HG03095 (cell line): ENCODE data around the gene STAT2.
A peak's percentile ranks its signal among the peaks of the same experiment; 100 is the strongest.
"Not testable (repeated sequence)": the region's sequence is repeated elsewhere in the genome, so short reads cannot be mapped to it uniquely, and the experiment has no call there.

Experiments used
- ATAC-seq: cut with Tn5 transposase; IDR thresholded peaks from one replicate; pipeline ENCODE4 v1.9.1; 2021; ENCODE audit warnings: moderate library complexity; ENCODE audit not compliant: unreplicated experiment

Gene STAT2

DNA sequence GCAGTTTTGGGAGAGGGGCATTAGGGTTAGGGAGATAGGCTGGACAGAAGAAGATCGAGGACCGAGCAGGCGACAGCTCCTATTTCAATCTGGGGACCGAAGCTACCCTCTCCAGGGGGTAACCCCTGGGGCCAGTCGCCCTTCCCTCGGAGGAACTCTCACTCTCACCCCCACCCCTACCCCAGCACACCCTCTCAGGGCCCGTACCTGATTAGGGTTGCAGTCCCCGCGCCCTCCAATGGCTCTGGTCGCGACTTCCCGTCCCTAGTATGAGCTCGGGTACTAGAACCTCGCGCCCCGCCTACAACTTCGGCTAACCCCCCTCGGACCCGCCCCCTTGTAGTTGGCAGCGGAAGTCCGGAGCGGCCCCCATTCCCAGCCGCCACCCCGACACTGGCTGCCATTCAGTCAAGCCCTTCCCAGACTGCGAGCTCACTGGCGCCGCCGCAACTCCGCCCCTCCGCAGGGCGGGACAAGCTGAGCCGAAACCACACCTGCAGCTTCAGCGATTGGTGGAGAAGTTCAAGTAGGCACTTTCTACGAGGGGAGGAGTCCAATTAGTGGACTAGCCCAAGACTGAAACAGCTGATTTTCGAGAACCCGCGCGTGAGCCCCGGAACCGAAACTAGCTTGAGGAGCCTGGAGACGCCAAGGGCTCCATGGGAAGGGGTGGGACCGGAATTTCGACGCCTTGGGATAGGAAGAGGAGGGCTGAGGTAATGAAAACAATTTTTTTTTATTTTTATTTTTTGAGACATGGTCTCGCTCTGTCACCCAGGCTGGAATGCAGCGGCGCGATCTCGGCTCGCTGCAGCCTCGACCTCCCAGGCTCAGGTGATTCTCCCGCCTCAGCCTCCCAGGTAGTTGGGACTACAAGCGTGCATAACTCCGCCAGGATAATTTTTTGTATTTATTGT is at the start of gene STAT2:
TSS of gene STAT2 (minus strand) at position 257 of the 917 bp plus-strand sequence. CDS start 3,536 bp downstream, outside the sequence.
- ATAC-seq: peak; percentile 94

- no peak for ATAC-seq
Measured at GRCh38 chr12:56408799-56409417, 49.0 kb upstream of the STAT2 start.

GRCh38 chr12:56404227-56404626 is 44.3 kb upstream of the STAT2 start:
- ATAC-seq: not testable (repeated sequence)

DNA sequence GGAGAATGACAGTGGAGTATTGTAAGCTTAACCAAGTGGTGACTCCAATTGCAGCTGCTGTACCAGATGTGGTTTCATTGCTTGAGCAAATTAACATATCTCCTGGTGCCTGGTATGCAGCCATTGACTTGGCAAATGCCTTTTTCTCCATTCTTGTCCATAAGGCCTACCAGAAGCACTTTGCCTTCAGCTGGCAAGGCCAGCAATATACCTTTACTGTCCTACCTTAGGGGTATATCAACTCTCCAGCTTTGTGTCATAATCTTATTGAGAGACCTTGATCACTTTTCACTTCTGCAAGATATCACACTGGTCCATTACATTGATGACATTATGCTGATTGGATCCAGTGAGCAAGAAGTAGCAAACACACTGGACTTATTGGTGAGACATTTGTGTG is 41.7 kb upstream of the STAT2 start:
- not testable (repeated sequence) for ATAC-seq

DNA sequence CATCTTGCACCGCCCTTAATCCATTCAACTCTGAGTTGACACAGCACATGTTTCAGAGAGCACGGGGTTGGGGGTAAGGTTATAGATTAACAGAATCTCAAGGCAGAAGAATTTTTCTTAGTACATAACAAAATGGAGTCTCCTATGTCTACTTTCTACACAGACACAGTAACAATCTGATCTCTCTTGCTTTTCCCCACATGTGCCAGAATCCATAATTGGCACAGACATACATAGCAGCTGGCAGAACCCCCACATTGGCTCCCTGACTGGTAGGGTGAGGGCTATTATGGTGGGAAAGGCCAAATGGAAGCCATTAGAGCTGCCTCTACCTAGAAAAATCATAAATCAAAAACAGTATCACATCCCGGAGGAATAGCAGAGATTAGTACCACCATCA is 41.2 kb upstream of the STAT2 start:
- not testable (repeated sequence) for ATAC-seq

GRCh38 chr12:56399466-56399865 is 39.6 kb upstream of the STAT2 start:
- not testable (repeated sequence) for ATAC-seq

GRCh38 chr12:56398324-56398723 is 38.4 kb upstream of the STAT2 start:
- ATAC-seq: no peak

- no peak for ATAC-seq
Measured at GRCh38 chr12:56392331-56392730, 32.4 kb upstream of the STAT2 start.

DNA sequence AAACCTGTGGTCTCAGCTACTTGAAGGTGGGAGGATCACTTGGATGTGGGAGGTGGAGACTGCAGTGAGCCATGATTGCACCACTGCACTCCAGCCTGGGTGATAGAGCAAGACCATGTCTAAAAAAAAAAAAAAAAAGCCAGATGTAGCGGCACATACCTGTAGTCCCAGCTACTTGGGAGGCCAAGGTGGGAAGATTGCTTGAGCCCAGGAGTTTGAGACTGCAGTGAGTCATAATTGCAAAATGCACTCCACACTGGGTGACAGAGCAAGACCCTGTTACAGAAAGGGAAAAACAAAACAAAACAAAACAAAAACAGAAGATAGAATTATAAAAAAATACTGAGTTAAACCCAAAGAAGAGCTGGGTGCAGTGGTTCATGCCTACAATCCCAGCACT is 31.8 kb upstream of the STAT2 start:
- no peak for ATAC-seq

DNA sequence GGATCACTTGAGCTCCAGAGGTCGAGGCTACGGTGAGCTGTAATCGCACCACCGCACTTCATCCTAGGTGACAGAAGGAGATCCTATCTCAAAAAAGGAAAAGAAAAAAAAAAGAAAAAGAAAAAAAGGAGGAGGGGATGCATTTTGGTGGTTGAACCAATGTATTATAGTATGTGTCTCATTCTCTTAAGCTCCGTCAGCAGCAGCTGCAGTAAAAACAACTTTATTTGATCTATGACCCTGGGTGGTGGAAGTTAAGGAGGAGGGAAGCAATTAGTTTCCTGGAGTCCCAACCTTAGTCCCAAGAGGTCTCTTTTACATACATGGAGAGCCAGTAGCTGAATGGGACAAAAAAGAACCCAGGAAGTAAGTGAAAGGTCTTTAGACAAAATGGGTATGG is 29.5 kb upstream of the STAT2 start:
- ATAC-seq: no peak

- no peak for ATAC-seq
Measured at GRCh38 chr12:56387152-56387736, 27.3 kb upstream of the STAT2 start.

- ATAC-seq: no peak
Measured at GRCh38 chr12:56385873-56386272, 26.0 kb upstream of the STAT2 start.

GRCh38 chr12:56382611-56383010 is 22.7 kb upstream of the STAT2 start:
- ATAC-seq: no peak

GRCh38 chr12:56377989-56378316 is 18.0 kb upstream of the STAT2 start:
- no peak for ATAC-seq

DNA sequence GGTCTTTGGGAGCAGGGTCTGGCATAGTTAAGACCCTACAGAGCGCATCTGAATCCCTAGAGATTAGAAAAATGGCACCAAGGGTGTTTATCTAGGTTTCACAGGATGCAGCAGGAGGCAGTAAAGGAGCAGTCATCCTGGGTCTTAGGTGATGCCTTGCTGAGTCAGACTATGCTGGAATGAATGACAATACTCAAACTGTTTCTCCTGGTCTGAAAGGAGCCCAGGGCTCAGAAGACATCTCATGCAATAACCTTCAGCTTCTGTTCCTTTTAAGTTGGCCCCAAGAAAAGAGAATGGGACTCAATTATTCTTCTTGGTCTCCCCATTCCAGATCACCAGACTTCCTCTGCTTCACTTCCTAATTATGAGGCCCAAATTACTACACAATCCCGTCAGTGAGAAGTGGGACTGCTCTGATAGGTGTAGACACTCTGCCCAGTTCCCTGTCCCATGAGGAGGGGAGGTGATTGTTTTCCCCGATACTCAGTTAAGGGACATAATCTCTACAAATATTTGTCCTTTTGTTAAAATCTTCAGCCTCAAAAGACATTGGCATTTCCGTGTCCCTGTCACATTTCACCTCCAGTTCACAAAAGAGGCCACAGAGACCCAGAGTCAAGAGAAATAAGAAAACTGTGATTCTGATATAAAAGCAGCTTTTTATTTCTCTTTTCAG is 17.5 kb upstream of the STAT2 start:
- no peak for ATAC-seq

DNA sequence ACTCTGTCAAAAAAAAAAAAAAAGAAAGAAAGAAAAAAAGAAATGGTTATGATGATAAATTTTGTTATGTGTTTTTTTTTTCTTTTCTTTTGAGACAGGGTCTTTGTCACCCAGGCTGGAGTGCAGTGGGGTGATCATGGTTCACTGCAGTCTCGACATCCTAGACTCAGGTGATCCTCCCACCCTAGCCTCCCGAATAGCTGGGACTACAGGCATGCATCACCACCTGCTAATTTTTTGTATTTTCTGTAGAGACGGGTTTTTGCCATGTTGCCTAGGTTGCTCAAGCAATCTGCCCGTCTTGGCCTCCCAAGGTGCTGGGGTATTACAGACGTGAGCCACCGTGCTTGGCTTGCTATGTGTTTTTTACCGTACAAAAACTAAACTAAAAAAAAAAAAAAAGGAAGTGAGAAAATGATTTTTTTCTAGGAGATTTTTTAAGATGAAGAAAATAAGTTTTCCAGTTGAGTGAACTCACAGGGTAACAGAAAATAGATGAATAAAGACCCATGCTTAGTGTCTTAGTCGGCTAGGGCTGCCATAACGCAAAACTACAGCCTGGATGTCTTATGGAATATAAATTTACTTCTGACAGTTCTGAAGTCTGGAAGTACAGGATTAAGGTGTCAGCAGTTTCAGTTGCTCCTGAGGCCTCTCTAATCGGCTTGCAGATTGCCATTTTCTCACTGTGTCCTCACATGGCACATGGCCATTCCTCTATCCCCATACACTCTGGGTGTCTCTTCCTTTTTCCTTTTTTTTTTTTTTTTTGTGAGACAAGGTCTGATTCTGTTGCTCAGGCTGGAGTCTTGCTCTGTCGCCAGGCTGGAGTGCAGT is 15.9 kb upstream of the STAT2 start:
- ATAC-seq: peak; percentile 60

DNA sequence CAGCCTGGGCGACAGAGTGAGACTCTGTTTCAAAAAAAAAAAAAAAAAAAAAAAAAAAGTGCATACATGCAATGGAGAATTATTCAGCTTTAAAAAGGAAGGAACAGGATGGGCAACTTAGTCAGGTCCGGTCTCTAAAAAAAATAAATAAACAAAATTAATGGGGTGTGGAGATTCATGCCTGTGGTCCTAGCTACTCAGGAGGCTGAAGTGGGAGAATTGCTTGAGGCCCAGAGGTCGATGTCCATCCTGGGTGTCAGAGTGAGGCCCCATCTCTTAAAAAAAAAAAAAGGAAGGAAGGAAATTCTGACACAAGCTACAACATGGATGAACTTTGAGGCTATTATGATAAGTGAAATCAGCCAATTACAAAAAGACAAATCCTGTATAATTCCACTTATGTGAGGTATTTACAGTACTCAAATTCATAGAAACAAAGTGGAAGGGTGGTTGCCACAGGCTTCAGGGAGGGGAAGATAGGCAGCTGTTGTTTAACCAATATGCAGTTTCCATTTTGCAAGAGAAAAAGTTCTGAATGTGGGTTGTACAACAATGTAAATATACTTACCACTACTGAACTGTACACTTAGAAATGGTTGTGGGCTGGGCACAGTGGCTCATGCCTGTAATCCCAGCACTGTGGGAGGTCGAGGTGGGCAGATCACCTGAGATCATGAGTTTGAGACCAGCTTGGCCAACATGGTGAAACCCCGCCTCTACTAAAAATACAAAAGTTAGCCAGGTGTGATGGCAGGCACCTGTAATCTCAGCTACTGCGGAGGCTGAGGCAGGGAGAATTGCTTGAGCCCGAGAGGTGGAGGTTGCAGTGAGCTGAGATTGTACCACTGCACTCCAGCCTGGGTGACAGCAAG is 15.1 kb upstream of the STAT2 start:
- peak; percentile 37 for ATAC-seq

GRCh38 chr12:56373515-56373914 is 13.6 kb upstream of the STAT2 start:
- ATAC-seq: no peak

DNA sequence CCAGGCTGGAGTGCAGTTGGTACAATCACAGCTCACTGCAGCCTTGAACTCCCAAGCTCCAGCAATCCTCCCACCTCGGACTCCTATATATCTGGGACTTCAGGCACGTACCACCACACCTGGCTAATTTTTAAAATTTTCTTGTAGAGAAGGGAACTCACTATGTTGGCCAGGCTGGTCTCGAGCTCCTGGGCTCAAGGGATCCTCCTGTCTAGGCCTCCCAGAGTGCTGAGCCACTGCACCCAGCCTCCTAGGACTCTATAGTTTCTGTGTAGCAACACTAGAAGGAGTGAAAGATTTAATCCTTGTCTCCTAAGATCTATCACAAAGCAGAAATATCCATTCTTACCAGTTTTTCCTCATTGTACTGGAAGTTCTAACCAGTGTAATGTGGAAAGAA is 7.0 kb upstream of the STAT2 start:
- ATAC-seq: no peak
